RCC 7860 (cell line): ENCODE data around the gene STPG4.
"Not testable (repeated sequence)": the region's sequence is repeated elsewhere in the genome, so short reads cannot be mapped to it uniquely, and the experiment has no call there.

ENCODE experiments used
- DNase-seq: peaks from one replicate; pipeline ENCODE4 v3.0.0-alpha.2; 2015; ENCODE audit warnings: low spot score
- FAIRE-seq: peaks from 2 replicates; lab custom pipeline; 2012; peaks lifted over from hg19 to GRCh38; lab: Jason Lieb, UNC

The STPG4 gene

GRCh38 chr2:47128705-47129104 lies 26.4 kb downstream of the STPG4 start:
- DNase-seq (no peak), FAIRE-seq (no peak)

DNA sequence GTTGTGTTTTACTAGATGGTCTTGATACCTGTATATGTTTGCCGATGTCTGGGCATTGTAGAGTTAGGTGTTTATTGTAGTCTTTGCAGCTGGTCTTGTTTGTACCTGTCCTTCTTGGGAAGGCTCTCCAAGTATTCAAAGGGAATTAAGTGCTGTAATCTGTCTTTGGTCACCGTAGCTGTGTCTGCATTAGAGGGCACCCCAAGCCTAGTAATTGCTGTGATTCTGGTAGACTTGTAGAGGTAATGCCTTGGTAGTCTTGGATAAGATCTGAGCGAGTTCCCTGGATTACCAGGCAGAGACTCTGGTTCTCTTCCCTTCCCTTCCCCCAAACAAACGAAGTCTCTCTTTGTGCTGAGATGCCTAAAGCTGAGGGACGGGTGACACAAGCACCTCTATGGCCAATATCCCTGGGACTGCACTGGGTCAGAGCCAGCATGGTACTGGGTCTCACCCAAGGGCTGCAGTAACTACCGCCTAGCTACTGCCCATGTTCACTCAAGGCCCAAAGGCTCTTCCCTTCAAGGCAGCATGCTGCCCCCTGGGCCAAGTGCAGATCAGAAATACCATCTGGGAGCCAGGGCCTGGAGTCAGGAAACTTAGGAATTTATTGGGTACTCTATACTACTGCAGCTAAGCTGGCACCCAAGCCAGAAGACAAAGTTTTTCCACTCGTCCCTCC lies 27.1 kb downstream of the STPG4 start:
- no peak for FAIRE-seq

DNA sequence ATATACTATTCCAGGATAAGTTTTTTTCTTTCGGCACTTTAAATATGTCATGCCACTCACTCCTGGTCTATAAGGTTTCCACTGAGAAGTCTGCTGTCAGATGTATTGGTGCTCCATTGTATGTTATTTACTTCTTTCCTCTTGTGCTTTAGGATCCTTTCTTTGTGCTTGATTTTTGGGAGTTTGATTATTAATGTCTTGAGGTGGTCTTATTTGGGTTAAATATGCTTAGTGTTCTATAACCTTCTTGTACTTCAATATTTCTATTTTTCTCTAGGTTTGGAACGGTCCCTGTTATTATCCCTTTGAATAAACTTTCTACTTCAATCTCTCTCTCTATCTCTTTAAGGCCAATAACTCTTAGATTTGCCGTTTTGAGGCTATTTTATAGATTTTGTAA lies 28.3 kb downstream of the STPG4 start:
- no peak for FAIRE-seq

More for the DNA sequence above, 27.1 kb downstream of the STPG4 start:
- DNase-seq: no peak

DNA sequence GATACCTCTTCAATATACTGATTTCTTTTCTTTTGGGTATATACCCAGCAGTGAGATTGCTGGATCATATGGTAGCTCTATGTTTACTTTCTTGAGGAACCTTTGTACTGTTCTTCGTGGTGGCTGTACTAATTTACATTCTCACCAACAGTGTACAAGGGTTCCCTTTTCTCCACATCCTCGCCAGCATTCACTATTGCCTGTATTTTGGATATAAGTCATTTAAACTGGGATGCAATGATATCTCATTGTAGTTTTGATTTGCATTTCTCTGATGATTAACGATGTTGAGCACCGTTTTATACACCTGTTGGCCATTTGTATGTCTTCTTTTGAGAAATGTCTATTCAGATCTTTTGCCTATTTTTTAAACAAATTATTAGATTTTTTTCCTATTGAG lies 30.4 kb downstream of the STPG4 start:
- not testable (repeated sequence) for FAIRE-seq

More for the DNA sequence above, 28.3 kb downstream of the STPG4 start:
- DNase-seq: no peak

DNA sequence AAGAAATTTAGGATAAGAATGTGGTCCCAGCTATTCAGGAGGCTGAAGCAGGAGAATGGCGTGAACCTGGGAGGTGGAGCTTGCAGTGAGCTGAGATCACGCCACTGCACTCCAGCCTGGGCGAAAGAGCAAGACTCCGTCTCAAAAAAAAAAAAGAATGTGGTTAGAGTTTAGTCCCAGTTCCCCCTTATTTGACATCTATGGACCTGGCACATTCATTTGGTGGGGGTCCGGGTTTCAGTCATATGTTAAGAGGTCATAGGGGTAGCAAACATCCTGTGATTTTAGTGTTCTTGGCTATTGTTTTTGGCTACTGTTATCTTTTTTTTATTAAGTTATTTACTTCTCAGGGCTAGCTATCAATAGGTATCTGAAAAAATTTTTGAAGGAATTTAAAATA lies 34.7 kb downstream of the STPG4 start:
- not testable (repeated sequence) for FAIRE-seq, DNase-seq

More for the DNA sequence above, 30.4 kb downstream of the STPG4 start:
- not testable (repeated sequence) for DNase-seq

- DNase-seq (no peak), FAIRE-seq (no peak)
Measured at GRCh38 chr2:47119001-47119400, 36.1 kb downstream of the STPG4 start.

GRCh38 chr2:47118581-47118980 lies 36.5 kb downstream of the STPG4 start:
- DNase-seq (no peak), FAIRE-seq (no peak)

DNA sequence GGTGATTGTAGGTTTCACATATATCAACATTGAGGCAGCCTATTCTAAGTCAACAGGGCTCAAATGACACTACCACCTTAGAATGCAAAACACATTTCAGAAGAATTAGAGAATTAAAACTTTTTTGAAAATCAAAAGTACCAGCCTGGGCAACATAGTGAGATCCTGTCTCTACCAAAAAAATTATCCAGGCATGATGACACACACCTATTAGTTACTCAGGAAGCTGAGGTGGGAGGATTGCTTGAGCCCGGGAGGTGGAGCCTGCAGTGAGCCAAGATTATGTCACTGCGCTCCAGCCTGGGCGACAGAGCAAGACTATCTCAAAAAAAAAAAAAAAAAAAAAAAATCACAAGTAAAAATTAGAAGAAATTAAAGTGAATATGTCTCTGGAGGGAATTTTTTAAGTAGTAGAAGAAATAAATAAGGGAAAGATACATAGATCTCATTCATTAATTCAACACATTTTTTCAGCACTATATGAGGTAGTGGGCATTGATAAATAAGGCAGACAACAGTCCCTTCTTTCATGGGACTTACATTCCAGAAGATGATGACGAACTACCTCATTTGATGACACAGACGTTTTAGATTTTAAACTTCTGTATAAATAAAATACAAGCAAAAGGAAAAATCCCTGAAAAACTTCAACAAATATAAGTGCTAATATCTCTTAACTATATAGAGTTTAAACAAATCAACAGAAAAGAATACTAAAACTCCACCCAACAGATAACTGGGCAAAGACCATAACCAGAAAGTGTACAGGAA lies 42.3 kb downstream of the STPG4 start:
- FAIRE-seq (no peak), DNase-seq (no peak)

- DNase-seq (no peak), FAIRE-seq (no peak)
Measured at GRCh38 chr2:47109680-47110079, 45.4 kb downstream of the STPG4 start.

DNA sequence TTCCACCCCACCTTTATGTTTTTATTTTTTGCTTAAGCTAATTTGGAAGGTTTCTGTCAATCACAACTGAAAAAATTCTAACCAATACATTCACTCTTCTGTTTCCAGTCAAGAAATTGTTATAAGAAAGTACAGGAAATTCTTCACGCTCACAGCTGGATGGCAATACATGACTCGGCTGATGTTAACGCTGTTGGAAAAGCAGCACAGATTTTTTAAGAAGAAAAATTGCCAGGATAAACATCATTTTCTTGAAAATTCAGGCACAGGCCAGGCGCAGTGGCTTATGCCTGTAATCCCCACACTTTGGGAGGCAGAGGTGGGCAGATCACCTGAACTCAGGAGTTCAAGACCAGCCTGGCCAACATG lies 46.1 kb downstream of the STPG4 start:
- no peak for FAIRE-seq
- no peak for DNase-seq

- not testable (repeated sequence) for DNase-seq, FAIRE-seq
Measured at GRCh38 chr2:47108267-47109006, 46.7 kb downstream of the STPG4 start.

DNA sequence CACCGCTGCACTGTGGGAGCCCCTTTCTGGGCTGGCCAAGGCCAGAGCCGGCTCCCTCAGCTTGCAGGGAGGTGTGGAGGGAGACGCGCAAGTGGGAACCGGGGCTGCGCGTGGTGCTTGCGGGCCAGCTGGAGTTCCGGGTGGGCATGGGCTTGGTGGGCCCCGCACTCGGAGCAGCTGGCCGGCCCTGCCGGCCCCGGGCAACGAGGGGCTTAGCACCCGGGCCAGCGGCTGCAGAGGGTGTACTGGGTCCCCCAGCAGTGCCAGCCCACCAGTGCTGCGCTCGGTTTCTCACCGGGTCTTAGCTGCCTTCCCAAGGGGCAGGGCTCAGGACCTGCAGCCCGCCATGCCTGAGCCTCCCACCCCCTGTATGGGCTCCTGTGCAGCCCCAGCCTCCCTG lies 47.9 kb downstream of the STPG4 start:
- not testable (repeated sequence) for DNase-seq, FAIRE-seq

- not testable (repeated sequence) for FAIRE-seq, DNase-seq
Measured at GRCh38 chr2:47106231-47106630, 48.9 kb downstream of the STPG4 start.

DNA sequence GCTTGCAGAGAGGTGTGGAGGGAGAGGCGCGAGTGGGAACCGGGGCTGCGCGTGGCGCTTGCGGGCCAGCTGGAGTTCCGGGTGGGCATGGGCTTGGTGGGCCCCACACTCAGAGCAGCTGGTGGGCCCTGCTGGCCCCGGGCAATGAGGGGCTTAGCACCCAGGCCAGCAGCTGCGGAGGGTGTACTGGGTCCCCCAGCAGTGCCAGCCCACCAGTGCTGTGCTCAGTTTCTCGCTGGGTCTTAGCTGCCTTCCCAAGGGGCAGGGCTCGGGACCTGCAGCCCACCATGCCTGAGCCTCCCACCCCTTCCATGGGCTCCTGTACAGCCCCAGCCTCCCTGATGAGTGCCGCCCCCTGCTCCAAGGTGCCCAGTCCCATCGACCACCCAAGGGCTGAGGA lies 55.4 kb downstream of the STPG4 start:
- not testable (repeated sequence) for DNase-seq, FAIRE-seq

GRCh38 chr2:47098953-47099352 lies 56.2 kb downstream of the STPG4 start:
- no peak for DNase-seq
- FAIRE-seq: no peak

DNA sequence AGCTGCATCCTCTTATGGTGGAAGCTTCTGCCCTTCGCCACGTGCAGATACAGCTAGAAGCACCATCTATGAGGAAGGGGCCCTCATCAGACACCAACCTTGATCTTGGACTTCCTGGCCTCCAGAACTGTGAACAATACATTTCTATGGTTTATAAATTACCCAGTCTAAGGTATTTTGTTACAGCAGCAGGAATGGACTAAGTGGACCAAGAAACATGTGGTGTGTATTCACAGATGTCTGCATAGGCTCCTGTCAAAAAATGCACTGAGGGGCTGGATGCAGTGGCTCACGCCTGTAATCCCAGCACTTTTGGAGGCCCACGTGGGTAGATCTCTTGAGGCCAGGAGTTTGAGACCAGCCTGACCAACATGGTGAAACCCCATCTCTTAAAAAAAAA lies 57.5 kb downstream of the STPG4 start:
- FAIRE-seq: no peak

DNA sequence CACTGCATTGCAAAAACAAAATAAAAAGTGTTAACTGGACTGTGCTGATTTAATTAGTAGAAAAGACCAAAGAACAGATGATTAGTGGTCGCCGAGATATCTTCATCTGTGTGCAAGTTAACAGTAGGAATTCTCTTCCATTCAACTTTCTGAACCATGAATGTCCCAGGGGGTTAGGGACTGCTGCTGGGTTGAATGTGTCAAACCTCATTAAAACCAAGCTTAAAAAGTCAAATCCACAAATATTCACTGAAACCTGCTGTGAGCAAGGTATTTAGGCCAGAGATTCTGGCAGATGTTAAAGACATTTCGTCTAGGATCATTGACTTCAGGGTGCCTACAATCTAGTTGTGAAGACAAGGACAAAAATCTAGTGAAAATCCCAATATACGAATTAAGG lies 58.7 kb downstream of the STPG4 start:
- DNase-seq (no peak), FAIRE-seq (no peak)

More for the DNA sequence above, 57.5 kb downstream of the STPG4 start:
- no peak for DNase-seq

GRCh38 chr2:47095349-47096020 lies 59.6 kb downstream of the STPG4 start:
- DNase-seq (no peak), FAIRE-seq (no peak)

DNA sequence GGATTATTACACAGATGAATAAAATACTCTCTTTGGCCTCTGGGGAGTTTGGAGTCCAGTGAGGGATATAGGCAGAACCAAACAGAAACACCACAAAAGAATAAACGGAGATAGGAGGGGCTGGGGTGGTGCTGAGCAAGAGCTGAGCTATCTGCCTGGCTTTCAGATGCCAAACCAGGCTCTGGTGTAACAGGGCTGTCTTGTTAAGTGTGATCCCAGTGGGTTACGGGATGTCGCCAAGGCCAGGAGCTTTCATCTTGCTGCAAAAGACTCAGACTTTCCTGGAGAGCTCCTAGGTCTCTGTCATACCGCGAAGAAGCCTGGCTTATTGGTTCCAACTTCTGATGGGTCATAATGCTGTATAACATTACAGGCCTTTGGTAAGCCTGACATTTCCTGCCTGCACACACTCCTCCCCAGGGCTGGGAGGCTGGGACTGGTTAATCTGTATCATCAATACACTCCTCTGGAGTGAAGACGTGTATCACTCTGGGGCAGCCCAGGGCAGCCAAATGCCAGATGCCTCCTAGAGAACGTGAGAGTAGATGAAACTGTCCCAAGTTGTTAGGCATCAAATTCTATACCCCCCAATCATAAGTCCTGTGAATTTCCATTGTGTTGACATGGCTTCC lies 60.5 kb downstream of the STPG4 start:
- DNase-seq (no peak), FAIRE-seq (no peak)

- no peak for DNase-seq
- FAIRE-seq: no peak
Measured at GRCh38 chr2:47093626-47094025, 61.5 kb downstream of the STPG4 start.
